Type B pancreatic cell (in vitro differentiated cells): ENCODE results near the gene PCNX4. TPM values are rescaled to one million over a fixed set of nuclear protein-coding genes. Genes with fewer than 3 reads are reported as not detected.

Experiments used
- DNase-seq: peaks from one replicate; pipeline ENCODE4 v3.0.0; 2021; ENCODE audit warnings: mixed read lengths; ENCODE audit not compliant: unreplicated experiment; ENCODE audit errors: extremely low spot score
- H3K27ac Mint-ChIP-seq: 2 replicates; pipeline ENCODE4 v1.8.0; 2021; ENCODE audit warnings: mild to moderate bottlenecking, mixed read lengths
- H3K27me3 Mint-ChIP-seq: 2 replicates; pipeline ENCODE4 v1.8.0; 2021; ENCODE audit warnings: mixed read lengths
- H3K36me3 Mint-ChIP-seq: 2 replicates; pipeline ENCODE4 v1.8.0; 2021; ENCODE audit warnings: mixed read lengths
- H3K4me1 Mint-ChIP-seq: one replicate; pipeline ENCODE4 v1.8.0; 2021; ENCODE audit warnings: mixed read lengths; ENCODE audit not compliant: unreplicated experiment
- H3K4me3 Mint-ChIP-seq: 2 replicates; pipeline ENCODE4 v1.8.0; 2021; ENCODE audit warnings: mild to moderate bottlenecking, mixed read lengths
- H3K9me3 Mint-ChIP-seq: 2 replicates; pipeline ENCODE4 v1.8.0; 2021; ENCODE audit warnings: mixed read lengths
- total RNA-seq: library from RNA; stranded (reverse); gene quantifications from 2 replicates; pipeline ENCODE4 v1.2.1, GENCODE V29; 2021; ENCODE audit warnings: low replicate concordance
- TF ChIP-seq, protein P1 (sequence below): fragments of 200-600 bp; sonication (generic); conservative IDR thresholded peaks from 2 replicates; pipeline ENCODE4 v1.5.0; 2021; ENCODE audit warnings: antibody characterized with exemption, mild to moderate bottlenecking

Gene PCNX4
- total RNA-seq, 1 donor from 2014 or later, result 70.2 TPM

GRCh38 chr14:60188696-60189095 is 97.0 kb downstream of the PCNX4 start:
- no peak overlapping the region for H3K27ac Mint-ChIP-seq
- H3K4me1 Mint-ChIP-seq, result no peaks in the 10 kb centered on the region
- H3K27me3 Mint-ChIP-seq, result peaks cover 3% of the 10 kb centered on the region
- no peaks in the 10 kb centered on the region for H3K9me3 Mint-ChIP-seq
- H3K4me3 Mint-ChIP-seq, result no peak overlapping the region
- H3K36me3 Mint-ChIP-seq, result no peaks in the 10 kb centered on the region
- DNase-seq, result no peak
- TF ChIP-seq, protein P1, sequence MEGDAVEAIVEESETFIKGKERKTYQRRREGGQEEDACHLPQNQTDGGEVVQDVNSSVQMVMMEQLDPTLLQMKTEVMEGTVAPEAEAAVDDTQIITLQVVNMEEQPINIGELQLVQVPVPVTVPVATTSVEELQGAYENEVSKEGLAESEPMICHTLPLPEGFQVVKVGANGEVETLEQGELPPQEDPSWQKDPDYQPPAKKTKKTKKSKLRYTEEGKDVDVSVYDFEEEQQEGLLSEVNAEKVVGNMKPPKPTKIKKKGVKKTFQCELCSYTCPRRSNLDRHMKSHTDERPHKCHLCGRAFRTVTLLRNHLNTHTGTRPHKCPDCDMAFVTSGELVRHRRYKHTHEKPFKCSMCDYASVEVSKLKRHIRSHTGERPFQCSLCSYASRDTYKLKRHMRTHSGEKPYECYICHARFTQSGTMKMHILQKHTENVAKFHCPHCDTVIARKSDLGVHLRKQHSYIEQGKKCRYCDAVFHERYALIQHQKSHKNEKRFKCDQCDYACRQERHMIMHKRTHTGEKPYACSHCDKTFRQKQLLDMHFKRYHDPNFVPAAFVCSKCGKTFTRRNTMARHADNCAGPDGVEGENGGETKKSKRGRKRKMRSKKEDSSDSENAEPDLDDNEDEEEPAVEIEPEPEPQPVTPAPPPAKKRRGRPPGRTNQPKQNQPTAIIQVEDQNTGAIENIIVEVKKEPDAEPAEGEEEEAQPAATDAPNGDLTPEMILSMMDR, result no peak

DNA sequence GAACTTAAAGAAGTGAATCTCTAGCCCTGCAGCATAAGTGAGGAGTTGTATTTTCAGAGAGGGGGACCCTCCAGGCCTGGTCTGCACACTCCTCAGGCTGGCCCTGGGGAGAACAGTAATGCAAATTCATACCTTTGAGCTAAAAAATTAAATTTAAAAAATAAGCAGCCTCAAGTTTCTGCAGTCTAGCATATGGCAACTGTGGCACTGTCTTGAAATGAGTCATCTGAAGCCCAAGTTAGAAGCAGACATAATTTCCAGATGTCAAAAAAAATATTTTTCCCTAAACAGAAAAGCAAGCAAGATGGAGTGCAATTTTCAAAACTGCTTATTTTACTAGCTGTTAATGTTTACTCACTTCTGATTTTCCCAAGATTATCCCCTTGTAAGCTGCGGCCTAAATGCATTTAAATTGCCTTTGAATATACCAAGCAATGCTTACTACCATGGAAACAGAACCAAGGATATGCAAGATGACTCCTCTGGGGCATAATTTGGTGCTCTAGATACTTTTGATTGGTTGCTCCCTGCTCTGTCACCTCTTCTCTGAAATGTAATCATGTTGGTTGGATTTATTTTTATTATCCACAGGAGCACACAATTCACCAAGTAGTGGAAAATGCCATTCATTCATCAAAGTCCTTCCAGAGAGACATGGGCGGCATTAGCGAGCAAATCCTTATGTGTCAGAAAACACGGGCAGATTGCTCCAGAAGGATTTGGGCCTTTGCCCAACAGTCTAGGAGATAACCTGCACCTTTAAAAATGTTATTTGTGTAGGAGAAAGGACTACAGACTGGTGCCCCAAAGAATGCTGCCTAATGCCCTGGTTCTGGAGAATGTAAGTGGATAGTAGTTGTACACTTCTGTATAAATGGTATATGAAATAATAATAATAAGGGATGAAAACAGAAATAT is 98.5 kb downstream of the PCNX4 start:
- H3K9me3 Mint-ChIP-seq, result no peaks in the 10 kb centered on the region
- TF ChIP-seq, protein P1, result no peak
- H3K4me3 Mint-ChIP-seq, result no peak overlapping the region
- H3K27ac Mint-ChIP-seq, result no peak overlapping the region
- no peaks in the 10 kb centered on the region for H3K27me3 Mint-ChIP-seq
- H3K4me1 Mint-ChIP-seq, result no peaks in the 10 kb centered on the region
- no peak for DNase-seq
- no peaks in the 10 kb centered on the region for H3K36me3 Mint-ChIP-seq

- H3K36me3 Mint-ChIP-seq, result no peaks in the 10 kb centered on the region
These were observed 103.6 kb downstream of the PCNX4 start for GRCh38 chr14:60195179-60195810.

GRCh38 chr14:60196291-60196690 is 104.6 kb downstream of the PCNX4 start:
- Mint-ChIP-seq H3K36me3 (no peaks in the 10 kb centered on the region), H3K27ac (no peak overlapping the region), H3K9me3 (peaks cover 5% of the 10 kb centered on the region), H3K27me3 (no peaks in the 10 kb centered on the region), H3K4me1 (no peaks in the 10 kb centered on the region), H3K4me3 (no peak overlapping the region)
- TF ChIP-seq, protein P1, result no peak
- DNase-seq, result no peak

More at GRCh38 chr14:60195179-60195810, 103.6 kb downstream of the PCNX4 start:
- no peaks in the 10 kb centered on the region for H3K4me1 Mint-ChIP-seq
- no peak for DNase-seq
- H3K27me3 Mint-ChIP-seq, result no peaks in the 10 kb centered on the region
- no peak overlapping the region for H3K27ac Mint-ChIP-seq
- peaks cover 5% of the 10 kb centered on the region for H3K9me3 Mint-ChIP-seq
- no peak overlapping the region for H3K4me3 Mint-ChIP-seq
- TF ChIP-seq, protein P1, result no peak

GRCh38 chr14:60197629-60198303 is 106.0 kb downstream of the PCNX4 start:
- no peaks in the 10 kb centered on the region for H3K4me1 Mint-ChIP-seq
- H3K36me3 Mint-ChIP-seq, result no peaks in the 10 kb centered on the region
- no peak overlapping the region for H3K4me3 Mint-ChIP-seq
- TF ChIP-seq, protein P1, result no peak
- H3K27me3 Mint-ChIP-seq, result no peaks in the 10 kb centered on the region
- H3K9me3 Mint-ChIP-seq, result peaks cover 5% of the 10 kb centered on the region
- no peak for DNase-seq
- no peak overlapping the region for H3K27ac Mint-ChIP-seq
